Epithelial cell of proximal tubule (primary cell): ENCODE data around the gene ALDH3A2. TPM values are rescaled to one million over a fixed set of nuclear protein-coding genes. Genes with fewer than 3 reads are reported as not detected.

Experiments
- DNase-seq: peaks from one replicate; pipeline ENCODE4 v3.0.0-alpha.2; 2011; ENCODE audit warnings: low read depth
- H3K4me3 ChIP-seq: 2 replicates; pipeline ENCODE4 v1.5.1; 2011; ENCODE audit warnings: low read depth, mild to moderate bottlenecking, low read length
- CTCF ChIP-seq: conservative IDR thresholded peaks from 2 replicates; pipeline ENCODE4 v1.5.1; 2012; ENCODE audit warnings: low read depth, mild to moderate bottlenecking, low read length
- total RNA-seq: library from RNA; depleted of rRNA; stranded (reverse); fragments of >200 nt; gene quantifications from 2 replicates; pipeline ENCODE4 v1.2.3, GENCODE V29; 2015

Gene ALDH3A2
- total RNA-seq, 1 donor from 2014 or later: 30.9 TPM

- TF ChIP-seq CTCF: no peak
- H3K4me3 ChIP-seq: no peak overlapping the region
Measured at GRCh38 chr17:19707728-19708221, 59.2 kb downstream of the ALDH3A2 start.

GRCh38 chr17:19708431-19709175 is 60.1 kb downstream of the ALDH3A2 start:
- no peak for DNase-seq
- H3K4me3 ChIP-seq: no peak overlapping the region
- TF ChIP-seq CTCF: no peak

More at GRCh38 chr17:19707728-19708221, 59.2 kb downstream of the ALDH3A2 start:
- no peak for DNase-seq

- no peak overlapping the region for H3K4me3 ChIP-seq
- no peak for DNase-seq
- no peak for TF ChIP-seq CTCF
Measured at GRCh38 chr17:19709841-19710240, 61.3 kb downstream of the ALDH3A2 start.

- no peak for DNase-seq
- TF ChIP-seq CTCF: no peak
- H3K4me3 ChIP-seq: no peak overlapping the region
Measured at GRCh38 chr17:19712436-19713004, 64.0 kb downstream of the ALDH3A2 start.

GRCh38 chr17:19713462-19713861 is 64.9 kb downstream of the ALDH3A2 start:
- peak; percentile 34 for TF ChIP-seq CTCF
- DNase-seq: no peak
- no peak overlapping the region for H3K4me3 ChIP-seq

- DNase-seq: no peak
- peak overlapping the region; percentile 14 for H3K4me3 ChIP-seq
- TF ChIP-seq CTCF: no peak
Measured at GRCh38 chr17:19713901-19714361, 65.4 kb downstream of the ALDH3A2 start.
